ENCODE results near the gene PLEKHG5. TPM values are rescaled to one million over a fixed set of nuclear protein-coding genes. Genes with fewer than 3 reads are reported as not detected.

Gene PLEKHG5
- total RNA-seq, 6 donors from 2014 or later = 5.0 to 31.4 (median 12.6) TPM

GRCh38 chr1:6472391-6472790 lies 19.1 kb downstream of the PLEKHG5 start:
- WGBS, 2 donors = 75 to 84% methylated on average over 5 to 10 of the region's 10 CpGs
- ATAC-seq (ENCODE audit: low FRiP score in 2 of 2) = no peak
- H3K4me3 ChIP-seq = peak overlapping the region in 1 of 4 donors; percentile 8

DNA sequence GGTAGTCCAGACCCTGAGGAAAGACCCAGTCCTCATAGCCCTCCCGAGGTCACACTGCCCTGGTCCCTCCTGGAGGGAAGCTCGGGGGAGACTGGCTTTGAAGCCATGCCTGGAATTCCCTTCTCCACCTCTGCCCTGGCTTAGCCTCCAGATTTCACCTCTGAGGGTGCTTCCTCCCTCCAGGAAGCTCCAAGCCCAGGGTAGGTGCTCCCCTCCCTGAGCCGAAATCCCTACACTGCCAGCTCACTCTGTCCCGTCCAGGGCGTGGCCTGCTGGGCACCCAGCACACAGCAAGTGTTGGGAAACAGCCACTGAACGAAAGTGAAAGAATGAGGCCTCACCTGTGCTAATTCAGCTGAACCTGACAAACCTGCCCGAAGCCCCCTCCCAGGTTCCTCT lies 19.5 kb downstream of the PLEKHG5 start:
- TF ChIP-seq POLR2A (IDR thresholded peaks at IDR 0.05) = peak in 1 of 4 donors; percentile 37
- no peak for TF ChIP-seq CTCF (IDR thresholded peaks at IDR 0.05)
- H3K27me3 ChIP-seq = no peaks in the 10 kb centered on the region
- ATAC-seq (ENCODE audit: low FRiP score in 2 of 2) (peak; percentile 12 to 76), DNase-seq (peak in 1 of 2 donors; percentile 89)
- WGBS, 2 donors = 63 to 83% methylated on average over 3 to 7 of the region's 7 CpGs
- H3K27ac ChIP-seq = peak overlapping the region; percentile 55 to 82 (median 72)
- H3K36me3 ChIP-seq = peaks cover 0 to 46% (median 10%) of the 10 kb centered on the region in 4 donors
- peaks cover 0 to 4% (median 0%) of the 10 kb centered on the region in 4 donors for H3K4me1 ChIP-seq
- peak overlapping the region in 1 of 4 donors; percentile 8 for H3K4me3 ChIP-seq
- no peaks in the 10 kb centered on the region for H3K9me3 ChIP-seq

More at GRCh38 chr1:6472391-6472790, 19.1 kb downstream of the PLEKHG5 start:
- Histone ChIP-seq H3K27me3 (no peaks in the 10 kb centered on the region), H3K27ac (peak overlapping the region; percentile 55 to 82 (median 72)), H3K36me3 (peaks cover 0 to 46% (median 10%) of the 10 kb centered on the region in 4 donors), H3K4me1 (peaks cover 0 to 4% (median 0%) of the 10 kb centered on the region in 4 donors), H3K9me3 (no peaks in the 10 kb centered on the region)
- TF ChIP-seq CTCF (IDR thresholded peaks at IDR 0.05) (peak in 2 of 6 experiments; percentile 24 to 41), EP300 (IDR thresholded peaks at IDR 0.05) (no peak)
- DNase-seq = peak in 1 of 2 donors; percentile 85

- peaks cover 0 to 46% (median 10%) of the 10 kb centered on the region in 4 donors for H3K36me3 ChIP-seq
- H3K27me3 ChIP-seq = no peaks in the 10 kb centered on the region
- no peak overlapping the region for H3K4me3 ChIP-seq
- no peaks in the 10 kb centered on the region for H3K9me3 ChIP-seq
- peaks cover 0 to 4% (median 2%) of the 10 kb centered on the region in 4 donors for H3K4me1 ChIP-seq
- WGBS, 2 donors = 87 to 90% methylated on average over 44 to 66 of the region's 67 CpGs
- TF ChIP-seq POLR2AphosphoS5 (IDR thresholded peaks at IDR 0.05) = no peak
- no peak for TF ChIP-seq POLR2A (IDR thresholded peaks at IDR 0.05)
- TF ChIP-seq EP300 (IDR thresholded peaks at IDR 0.05) = no peak
- TF ChIP-seq CTCF (IDR thresholded peaks at IDR 0.05) = no peak
- DNase-seq = peak in 1 of 2 donors; percentile 87
- H3K27ac ChIP-seq = peak overlapping the region; percentile 55 to 82 (median 72)
- no peak for ATAC-seq (ENCODE audit: low FRiP score in 2 of 2)
Observed at GRCh38 chr1:6471086-6471969, 20.1 kb downstream of the PLEKHG5 start.

- TF ChIP-seq POLR2AphosphoS5 (IDR thresholded peaks at IDR 0.05) (no peak), POLR2A (IDR thresholded peaks at IDR 0.05) (no peak), CTCF (IDR thresholded peaks at IDR 0.05) (no peak), EP300 (IDR thresholded peaks at IDR 0.05) (no peak)
- Histone ChIP-seq H3K4me1 (peaks cover 0 to 13% (median 3%) of the 10 kb centered on the region in 4 donors), H3K9me3 (no peaks in the 10 kb centered on the region), H3K4me3 (no peak overlapping the region), H3K27ac (no peak overlapping the region), H3K27me3 (peaks cover 0 to 6% (median 2%) of the 10 kb centered on the region in 4 donors), H3K36me3 (peaks cover 0 to 46% (median 10%) of the 10 kb centered on the region in 4 donors)
- ATAC-seq (ENCODE audit: low FRiP score in 2 of 2) (no peak), DNase-seq (peak in 1 of 2 donors; percentile 83)
- 86 to 89% methylated on average over 45 to 53 of the region's 67 CpGs for WGBS, 2 donors
Observed at GRCh38 chr1:6470132-6471085, 21.1 kb downstream of the PLEKHG5 start.
